GM21528 (cell line): Measurements from ENCODE around the gene SMIM5.

ENCODE experiments used
- ATAC-seq: cut with Tn5 transposase; IDR thresholded peaks from one replicate; pipeline ENCODE4 v1.9.1; 2021; ENCODE audit warnings: mild to moderate bottlenecking, moderate library complexity; ENCODE audit not compliant: unreplicated experiment, low FRiP score

Gene SMIM5

DNA sequence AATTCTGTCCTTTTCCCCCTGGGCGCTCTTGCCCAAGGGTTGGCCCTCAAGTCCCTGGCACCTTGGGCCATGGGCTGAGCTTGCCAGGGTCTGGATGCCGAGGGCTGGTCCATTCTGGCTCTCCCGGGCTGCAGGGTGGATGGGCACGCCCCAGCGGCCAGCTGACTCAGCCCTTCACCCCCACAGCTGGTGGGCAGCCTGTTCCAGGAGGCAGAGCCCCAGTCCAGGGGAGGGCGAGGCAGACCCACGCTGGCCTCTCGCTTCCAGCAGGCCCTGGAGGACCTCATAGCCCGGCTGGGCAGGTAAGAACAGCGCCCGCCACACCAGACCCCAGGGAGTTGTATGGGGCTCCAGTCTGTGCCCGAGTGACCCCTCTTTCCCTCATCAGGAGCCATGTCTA, 30.6 kb upstream of the SMIM5 start:
- ATAC-seq = no peak

DNA sequence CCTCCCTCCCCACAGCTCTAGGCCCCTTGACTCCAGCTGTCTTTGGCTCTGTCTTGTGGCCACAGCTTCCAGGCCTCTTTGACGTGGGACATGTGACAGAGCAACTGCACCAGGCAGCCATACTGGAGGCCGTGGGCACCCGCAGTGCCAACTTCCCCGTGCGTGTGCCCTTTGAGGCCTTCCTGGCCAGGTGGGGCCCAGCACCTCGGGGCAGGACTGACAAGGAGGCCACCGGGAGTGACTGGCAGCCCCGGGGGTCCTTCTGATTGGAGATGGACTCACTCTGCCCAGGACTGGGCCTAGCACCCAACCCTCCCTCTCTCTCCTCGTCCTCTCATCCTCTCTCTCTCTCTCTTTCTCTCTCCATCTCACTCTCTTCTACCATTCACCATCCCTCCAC, 30.1 kb upstream of the SMIM5 start:
- no peak for ATAC-seq

DNA sequence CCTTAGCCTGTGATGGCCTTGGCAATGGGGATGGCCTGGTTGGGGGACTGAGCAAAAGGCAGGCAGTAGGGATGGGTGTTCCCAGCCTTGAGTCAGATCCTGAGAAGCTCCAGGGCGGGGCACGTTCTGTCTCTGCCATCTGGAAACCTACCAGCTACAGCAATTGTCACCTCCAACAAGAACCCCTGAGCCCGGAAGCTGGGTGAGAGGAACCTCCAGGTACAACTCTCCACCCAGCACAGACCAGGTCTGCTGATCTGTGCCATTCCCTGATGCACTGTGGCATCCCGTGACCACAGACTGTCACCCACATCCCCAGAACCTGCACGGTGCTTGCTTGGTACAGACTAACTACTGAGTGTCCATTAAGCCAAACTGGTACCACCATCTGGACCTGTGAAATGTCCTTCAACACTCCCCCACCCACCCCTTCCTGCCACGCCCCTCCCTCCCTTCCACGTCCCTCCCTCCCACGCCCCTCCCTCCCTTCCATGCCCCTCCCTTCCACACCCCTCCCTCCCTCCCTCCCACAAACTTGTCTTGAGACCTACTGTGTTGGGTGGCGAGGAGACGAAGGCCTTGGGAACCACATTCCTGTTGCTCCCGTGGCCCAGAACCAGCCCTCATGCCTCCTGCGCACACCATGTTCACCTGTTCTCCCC, 29.1 kb upstream of the SMIM5 start:
- ATAC-seq = no peak

DNA sequence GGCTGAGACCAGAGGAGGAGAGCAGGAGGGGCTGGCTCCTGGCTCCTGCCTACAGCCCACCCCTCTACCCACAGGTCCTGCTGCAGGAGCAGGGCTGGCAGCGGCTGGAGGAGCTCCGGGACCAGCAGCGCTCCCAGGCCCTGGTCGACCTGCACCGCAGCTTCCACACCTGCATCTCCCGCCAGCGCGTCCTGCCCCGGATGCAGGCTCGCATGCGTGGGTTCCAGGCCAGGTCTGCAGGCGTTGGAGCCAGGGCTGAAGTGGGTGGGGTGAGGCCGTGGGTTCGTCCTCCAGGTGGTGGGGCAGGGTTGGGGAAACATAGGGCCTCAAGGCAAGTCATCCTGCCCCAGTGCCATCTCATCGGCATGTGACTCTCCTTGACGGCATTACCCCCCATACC, 27.4 kb upstream of the SMIM5 start:
- no peak for ATAC-seq

DNA sequence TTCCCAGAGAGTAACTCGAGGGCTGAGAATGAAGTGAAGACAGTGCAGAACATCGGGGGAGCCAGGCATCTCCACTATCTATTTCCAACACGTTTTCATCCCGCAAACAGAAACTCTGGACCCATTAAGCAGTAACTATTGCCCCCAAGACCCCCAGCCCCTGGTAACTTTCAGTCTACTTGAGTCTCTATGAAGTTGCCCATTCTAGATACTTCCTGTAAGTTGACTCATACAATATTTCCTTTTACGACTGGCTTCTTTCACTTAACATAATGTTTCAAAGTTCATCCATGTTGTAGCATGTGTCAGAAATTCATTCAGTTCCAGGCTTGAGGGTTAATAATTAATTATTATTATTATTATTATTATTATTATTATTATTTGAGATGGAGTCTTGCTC, 26.1 kb upstream of the SMIM5 start:
- ATAC-seq = no peak

DNA sequence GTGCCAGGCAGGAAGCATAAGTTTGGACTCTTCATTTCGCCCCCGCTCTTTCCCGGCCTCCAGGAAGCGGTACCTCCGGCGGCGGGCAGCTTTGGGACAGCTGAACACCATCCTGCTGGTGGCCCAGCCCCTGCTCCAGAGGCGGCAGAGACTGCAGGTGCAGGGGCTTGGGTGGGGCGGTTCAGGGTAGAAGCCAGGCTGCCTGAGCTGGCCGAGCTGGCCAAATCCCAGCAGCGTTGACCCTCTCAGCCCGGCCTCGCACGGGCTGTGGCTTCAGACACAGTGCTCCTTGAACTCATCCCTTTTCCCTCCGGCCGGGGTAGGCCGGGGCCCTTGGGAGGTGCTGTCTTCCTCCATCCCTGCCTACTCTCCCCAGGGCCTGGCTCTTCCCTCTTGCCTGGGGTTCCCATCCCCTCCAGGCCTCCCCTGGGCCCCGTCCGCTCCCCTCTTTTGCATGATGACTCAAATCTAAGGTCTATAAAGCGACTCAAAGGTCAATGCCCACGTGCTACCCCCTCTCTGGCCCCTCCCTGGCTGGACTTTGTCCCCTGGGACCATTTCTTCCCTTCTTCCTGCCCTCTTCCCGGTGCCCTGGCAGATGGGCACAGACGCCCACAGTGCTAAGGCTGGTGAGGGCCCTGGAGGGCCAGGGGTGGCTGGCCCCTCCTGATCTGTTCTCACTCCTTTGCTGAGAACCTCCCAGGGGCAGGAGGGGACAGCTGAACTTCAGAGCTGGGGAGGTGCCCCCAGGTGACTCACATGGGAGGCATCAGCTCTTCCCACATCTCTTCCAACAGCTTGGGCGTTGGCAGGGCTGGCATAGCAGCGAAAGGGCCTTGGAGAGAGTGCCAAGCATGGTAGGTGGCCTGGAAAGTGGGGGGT, 22.9 kb upstream of the SMIM5 start:
- no peak for ATAC-seq

DNA sequence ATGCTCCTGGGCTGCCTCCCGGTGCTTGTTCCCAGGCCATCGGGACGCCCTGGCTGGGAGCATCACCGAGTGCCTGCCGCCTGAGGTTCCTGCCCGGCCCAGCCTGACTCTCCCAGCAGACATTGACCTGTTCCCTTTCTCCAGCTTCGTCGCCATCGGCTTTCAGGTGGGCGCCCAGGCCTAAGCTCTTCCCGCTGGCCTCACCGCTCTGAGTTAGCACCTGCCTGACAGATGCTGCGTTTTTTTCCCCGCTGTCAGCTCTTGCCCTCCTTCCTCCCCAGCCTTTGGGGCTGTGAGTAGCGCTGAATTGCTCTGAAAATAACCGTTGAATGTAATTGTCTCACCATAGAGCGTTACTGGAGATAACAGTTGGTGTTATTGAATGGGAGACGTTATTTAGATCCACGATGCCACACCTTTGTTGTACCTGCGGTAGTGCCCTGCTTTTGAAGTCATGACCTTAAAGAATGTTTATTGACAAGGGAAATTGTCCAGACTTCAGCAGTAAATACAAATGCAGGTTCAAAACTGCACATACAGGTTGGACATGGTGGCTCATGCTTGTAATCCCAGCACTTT, 21.3 kb upstream of the SMIM5 start:
- ATAC-seq = no peak

DNA sequence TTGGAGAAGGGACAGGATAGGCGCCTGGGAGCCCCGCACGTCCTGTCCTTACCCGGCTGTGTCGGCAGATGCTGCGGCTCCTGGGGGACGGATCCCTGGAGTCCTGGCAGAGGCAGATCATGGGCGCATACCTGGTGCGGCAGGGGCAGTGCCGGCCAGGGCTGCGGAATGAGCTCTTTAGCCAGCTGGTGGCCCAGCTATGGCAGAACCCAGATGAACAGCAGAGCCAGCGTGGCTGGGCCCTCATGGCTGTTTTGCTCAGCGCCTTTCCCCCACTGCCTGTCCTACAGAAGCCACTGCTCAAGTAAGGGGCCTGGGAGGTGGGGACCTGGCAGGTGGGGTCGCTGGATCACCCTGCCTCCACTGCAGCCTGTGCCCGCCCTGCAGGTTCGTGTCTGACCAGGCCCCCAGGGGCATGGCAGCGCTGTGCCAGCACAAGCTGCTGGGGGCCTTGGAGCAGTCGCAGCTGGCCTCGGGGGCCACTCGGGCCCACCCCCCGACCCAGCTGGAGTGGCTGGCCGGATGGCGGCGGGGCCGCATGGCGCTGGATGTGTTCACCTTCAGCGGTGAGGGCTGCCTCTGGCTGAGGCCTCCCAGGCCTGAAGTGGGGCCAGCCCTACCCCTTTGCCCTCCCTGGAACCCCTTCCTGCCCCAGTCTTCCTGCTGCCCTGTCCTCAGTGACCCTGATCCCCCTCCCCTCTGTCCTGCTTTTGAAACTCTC, 20.2 kb upstream of the SMIM5 start:
- no peak for ATAC-seq

DNA sequence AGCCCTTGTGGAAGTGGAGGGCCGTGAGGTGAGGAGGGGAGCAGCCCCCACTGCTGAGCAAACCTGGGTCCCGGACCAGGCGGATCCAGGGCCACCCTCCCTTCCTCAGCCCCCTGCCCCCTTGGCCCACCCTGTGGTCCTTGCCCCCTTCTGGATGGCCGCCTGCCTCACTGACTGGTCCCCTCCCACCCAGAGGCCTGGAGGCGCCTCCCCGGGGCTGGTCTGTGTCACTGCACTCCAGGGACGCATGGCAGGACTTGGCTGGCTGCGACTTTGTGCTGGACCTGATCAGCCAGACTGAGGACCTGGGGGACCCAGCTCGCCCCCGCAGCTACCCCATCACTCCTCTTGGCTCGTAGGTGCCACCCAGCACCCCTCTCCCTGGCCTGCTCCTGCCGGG, 19.2 kb upstream of the SMIM5 start:
- no peak for ATAC-seq

DNA sequence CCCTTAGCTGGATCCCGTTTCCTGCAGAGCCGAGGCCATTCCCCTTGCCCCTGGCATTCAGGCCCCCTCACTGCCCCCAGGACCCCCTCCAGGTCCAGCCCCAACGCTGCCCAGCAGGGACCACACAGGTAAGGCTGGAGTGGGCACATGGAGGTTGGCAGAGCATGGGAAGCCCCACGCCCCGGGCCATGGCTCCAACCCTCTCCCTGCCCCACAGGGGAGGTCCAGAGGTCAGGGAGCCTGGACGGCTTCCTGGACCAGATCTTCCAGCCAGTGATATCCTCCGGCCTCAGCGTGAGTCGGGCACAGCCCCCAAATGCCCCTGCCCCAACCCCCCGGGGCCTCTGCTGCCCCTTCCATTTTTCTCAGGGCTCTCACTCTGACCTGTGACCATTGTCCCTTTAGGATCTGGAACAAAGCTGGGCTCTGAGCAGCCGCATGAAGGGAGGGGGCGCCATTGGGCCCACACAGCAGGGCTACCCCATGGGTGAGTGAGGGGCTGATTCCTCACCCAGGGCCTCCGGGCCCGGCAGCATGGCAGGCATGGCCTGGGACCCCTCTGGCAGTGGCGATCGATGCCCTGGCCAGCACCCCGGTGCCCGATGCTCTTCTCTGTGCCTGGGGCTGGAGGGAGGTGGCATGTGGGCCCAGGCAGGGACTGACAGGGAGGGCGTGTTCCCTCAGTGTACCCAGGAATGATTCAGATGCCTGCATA, 18.5 kb upstream of the SMIM5 start:
- ATAC-seq = no peak

DNA sequence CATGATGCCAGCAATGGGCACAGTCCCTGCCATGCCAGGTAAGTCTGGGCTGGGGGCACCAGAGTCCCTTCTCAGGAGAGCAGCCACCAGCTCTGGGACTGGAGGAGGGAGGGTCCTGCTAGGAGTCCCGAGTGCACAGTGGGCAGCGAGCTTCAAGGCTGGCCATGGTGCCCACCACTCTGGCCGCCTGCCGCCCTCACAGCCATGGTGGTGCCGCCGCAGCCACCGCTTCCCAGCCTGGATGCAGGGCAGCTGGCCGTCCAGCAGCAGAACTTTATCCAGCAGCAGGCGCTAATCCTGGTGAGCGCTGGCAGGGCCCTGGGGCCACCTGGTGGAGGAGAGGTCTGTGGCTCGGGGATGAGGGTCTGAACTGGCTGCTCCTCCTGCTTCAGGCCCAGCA, 17.9 kb upstream of the SMIM5 start:
- no peak for ATAC-seq

DNA sequence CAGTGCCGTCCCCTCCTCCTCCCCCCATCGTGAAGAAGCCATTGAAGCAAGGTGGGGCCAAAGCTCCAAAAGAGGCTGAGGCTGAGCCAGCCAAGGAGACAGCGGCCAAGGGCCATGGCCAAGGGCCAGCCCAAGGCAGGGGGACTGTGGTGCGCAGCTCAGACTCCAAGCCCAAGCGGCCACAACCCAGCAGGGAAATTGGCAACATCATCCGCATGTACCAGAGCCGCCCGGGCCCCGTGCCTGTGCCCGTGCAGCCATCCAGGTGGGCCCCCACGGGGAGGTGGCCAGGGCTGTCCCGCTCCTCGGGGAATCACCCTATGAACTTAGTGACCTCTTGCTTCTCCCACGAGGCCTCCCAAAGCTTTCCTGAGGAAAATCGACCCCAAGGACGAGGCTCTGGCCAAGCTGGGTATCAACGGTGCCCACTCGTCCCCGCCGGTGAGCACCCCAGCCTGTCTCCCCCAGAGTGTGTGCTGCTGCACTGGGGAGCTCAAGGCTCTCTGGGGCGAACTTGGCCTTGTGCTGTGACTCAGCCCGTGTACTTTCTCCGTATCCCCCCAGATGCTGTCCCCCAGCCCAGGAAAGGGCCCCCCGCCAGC, 16.6 kb upstream of the SMIM5 start:
- no peak for ATAC-seq

DNA sequence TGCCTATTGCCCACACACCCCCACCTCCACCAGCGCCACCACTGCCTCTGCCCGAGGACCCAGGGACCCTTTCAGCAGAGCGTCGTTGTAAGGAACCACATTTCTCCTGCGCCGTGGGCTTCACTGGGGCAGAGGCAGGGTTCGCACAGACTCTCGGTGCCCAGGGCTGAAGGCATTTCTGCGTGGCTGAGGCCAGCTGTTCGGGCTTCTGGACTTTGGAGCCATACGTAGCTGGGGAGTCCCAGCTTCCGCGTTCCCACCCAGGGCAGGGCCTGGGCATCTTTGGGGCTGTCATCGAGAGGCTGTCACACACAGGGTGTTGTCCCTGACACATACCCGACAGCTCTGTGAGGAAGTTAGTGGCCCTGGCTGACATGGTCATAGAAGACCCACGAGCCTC, 16.0 kb upstream of the SMIM5 start:
- no peak for ATAC-seq

DNA sequence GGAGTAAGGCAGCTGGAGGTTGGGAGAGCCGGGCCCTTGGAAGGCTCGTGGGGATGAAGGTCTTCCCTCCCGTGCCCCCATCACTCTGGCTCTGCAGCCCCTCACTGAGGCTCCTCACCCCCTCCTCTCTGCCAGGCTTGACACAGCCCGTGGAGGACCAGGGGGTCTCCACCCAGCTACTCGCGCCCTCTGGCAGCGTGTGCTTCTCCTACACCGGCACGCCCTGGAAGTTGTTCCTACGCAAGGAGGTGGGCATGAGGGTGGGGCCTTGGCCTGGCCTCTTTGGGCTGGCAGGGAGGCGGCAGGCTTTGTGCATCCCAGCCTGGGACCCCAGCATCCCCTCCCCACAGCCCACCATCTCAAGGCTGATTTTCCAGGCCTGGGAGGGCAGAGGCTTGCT, 15.6 kb upstream of the SMIM5 start:
- ATAC-seq = no peak

DNA sequence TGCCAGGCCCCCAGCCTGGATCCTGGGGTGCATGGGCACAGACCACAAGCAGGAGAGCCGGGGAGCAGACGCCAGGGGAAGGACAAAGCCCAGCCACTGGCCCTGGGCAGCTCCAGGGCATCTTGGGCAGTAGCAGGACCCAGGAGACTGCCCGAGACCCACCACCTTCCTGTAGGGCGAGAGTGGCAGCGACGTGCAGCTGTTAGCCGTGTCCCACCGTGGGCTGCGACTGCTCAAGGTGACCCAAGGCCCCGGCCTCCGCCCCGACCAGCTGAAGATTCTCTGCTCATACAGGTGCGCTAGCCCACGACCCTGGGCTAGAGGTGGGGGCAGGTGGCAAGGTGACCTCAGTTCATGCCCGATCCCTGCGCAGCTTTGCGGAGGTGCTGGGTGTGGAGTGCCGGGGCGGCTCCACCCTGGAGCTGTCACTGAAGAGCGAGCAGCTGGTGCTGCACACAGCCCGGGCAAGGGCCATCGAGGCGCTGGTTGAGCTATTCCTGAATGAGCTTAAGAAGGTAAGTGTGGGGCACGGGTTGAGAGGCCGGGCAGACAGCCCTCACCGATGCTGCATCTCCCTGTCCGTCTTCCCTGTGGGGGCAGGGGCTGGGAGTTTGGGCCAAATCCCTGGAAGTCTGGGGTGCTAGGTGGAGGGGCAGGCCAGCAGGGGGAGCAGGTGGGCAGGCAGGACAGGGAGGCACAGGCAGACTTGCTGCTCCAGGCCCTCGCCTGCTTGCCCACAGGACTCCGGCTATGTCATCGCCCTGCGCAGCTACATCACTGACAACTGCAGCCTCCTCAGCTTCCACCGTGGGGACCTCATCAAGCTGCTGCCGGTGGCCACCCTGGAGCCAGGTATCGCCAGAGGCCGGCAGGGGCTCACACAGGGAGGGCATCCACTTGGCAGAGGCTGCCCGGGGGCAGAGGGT, 13.5 kb upstream of the SMIM5 start:
- no peak for ATAC-seq

DNA sequence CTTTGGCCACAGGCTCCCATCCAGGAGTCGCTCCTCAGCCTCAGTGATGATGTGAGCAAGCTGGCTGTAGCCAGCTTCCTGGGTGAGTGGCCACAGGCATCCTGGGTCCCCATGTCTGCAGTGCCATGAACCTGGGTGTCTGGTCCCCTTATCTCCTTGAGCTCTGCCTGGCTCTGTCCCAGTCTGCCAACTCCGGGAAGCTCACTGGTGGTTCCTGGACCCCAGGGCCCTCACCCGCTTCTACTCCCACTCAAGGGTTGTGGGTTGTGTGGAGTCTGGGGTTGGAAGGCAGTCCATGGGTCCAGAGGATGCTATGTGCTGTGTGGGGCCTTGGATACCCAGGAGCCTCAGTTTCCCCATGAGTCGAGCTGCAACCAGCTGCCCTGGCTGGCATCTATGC, 11.7 kb upstream of the SMIM5 start:
- no peak for ATAC-seq

DNA sequence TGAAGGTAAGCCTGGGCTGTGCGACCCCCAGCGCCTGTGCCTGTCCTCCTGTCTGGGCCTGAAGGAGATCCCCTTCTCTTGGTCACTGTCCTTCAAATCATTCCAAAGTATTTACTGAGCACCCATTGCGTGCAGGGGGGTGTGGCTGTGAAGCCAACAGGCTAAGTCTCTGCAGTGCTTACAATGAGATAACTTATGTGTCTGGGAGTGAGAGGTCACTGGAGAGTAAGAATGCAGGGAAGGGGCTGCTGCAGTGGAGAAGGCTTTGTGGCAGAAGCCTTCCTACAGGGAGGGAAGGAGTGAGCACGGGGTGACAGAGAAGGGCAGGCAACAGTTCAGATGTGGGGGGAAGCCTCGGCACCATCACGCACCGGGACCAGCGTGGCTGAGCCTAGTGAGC, 11.2 kb upstream of the SMIM5 start:
- no peak for ATAC-seq

DNA sequence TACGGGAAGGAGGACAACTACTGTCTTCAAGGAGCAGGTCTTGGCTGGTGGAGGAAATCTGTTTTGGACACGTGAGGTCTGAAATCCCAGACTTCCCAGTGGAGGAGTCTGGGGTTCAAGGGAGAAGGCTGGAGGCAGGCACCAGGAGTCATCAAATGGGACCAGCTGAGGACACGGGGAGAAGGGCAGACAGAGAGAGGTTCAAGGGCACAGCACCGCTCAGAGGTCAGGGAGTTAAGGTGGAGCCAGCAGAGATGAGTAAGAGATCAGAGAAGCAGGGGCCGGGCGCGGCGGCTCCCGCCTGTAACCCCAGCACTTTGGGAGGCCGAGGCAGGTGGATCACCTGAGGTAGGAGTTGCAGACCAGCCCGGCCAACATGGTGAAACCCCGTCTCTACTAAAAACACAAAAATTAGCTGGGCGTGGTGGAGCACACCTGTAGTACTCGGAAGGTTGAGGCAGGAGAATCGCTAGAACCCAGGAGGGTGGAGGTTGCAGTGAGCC, 10.4 kb upstream of the SMIM5 start:
- no peak for ATAC-seq

DNA sequence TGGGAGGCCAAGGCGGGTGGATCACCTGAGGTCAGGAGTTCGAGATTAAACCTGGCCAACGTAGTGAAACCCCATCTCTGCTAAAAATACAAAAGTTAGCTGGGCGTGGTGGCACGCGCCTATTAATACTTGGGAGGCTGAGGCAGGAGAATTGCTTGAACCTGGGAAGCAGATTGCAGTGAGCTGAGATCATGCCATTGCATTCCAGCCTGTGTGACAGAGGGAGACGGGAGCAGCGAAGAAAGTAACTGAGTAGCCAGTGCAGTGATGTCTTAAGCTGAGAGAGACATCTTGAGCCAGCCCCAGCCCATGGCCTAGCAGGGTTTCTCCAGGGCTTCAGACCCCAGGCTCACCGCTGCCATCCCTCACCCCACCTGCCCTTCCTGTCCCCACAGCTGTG, 9.8 kb upstream of the SMIM5 start:
- no peak for ATAC-seq
